T follicular helper cell (primary cell): ENCODE measurements around the gene ACE.

Experiments
- DNase-seq: peaks from one replicate; pipeline ENCODE4 v3.0.0-alpha.2; 2020; ENCODE audit warnings: low read depth

ACE gene

GRCh38 chr17:63474586-63475460 lies 2.0 kb upstream of the ACE start:
- DNase-seq, result no peak

DNA sequence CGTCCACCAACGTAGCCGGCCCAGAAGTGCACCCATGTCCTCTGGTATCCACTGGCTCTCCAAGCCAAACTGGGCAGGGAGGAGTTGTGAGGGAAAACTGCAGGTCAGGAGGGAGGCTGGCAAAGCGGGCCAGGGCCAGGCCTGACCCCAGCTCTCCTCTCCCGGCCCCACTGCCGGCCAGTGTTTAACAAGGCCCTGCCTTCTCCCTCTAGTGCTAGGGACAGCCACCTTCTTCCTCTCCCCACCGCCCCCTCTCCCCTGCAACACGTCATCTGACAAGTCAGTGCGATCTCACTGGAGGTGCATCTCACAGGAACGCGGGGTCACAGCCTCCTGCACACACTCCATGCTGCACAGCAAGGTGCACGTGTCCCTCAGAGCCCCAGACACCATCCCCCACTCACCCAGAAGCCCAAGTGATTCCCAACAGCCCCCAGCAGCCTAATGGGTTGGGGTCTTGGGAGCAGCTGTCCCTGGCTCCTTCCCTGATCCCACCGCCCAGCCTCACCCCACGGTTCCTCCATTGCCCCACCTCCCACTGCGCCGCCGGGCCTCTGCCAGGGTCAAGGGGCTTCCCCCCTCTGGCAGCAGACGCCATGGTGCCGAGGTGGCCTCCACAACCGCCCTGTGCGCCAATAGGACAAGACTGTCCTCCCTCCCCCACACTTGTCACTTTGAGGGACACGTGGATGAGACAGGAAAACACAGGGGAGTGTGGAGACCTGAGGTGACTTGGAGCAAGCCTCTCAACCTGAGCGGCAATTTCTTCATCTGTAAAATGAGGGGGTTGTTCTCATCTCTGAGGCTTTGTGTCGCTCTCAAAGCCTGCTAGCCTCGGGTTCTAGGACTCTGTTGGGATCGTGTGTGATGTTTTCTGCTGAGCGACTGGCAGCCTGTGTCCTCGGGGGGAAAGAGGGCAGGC lies 1.1 kb upstream of the ACE start:
- no peak for DNase-seq

GRCh38 chr17:63476459-63476853 lies 405 bp upstream of the ACE start:
- no peak for DNase-seq

GRCh38 chr17:63477480-63478440 lies 899 bp downstream of the ACE start:
- DNase-seq, result no peak

DNA sequence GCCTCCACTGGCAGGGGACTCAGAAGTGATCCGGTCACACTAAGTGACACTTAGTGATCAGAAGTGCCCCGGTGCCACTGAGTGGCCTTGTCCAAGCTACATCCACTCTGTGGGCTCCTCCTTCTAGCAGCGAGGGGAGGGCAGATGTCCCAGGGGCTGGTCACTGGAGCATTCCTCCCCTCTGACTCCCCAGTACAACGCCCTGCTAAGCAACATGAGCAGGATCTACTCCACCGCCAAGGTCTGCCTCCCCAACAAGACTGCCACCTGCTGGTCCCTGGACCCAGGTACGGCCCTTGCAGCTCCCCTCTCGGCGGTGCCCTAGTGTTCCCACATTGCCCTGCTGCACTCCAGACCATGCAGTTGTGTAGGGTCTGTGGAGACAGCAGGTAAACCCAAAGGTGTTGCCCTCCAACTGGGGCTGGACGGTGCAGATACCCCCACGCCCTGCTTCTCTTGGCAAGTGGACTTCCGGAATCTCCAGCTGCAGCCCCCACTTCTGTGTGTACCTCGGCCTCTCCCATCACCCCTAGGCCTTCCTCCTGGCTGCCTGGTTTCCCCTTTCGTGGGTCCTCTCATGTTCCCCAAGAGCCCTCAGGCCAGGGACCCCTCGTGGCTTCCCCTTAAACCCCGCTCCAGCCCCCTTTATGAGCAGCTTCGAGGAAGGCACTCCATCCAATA lies 2.1 kb downstream of the ACE start:
- DNase-seq, result peak; percentile 73

GRCh38 chr17:63479495-63480184 lies 2.8 kb downstream of the ACE start:
- DNase-seq, result no peak

- no peak for DNase-seq
Measured at GRCh38 chr17:63480192-63480784, 3.4 kb downstream of the ACE start.

DNA sequence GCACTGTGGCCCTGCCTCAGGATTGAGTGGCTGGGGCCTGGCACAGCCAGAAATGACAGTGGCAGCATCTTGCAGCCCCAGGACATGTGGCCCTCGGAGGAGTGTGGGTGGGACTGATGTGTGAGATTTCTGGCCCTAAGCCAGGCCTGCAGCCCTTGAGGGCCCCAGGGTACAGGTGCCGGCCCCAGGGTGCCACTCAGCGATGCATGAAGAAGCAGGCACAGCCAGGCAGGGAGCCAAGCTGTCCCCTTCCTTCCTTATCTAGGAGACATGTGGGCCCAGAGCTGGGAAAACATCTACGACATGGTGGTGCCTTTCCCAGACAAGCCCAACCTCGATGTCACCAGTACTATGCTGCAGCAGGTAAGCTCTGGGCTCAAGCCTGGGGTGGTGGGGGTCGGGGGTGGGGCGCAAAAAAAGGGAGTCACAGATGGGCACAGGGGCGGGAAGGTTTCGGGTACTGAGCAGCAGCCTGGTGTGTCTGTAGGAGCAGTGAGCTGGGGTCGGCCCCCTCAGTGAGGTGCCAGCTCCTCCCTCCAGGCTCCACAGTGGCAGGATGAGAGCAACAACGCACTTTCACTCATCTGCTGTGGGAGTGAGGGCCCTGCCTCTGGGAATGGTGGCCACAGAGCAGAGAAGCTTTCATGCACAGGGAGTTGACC lies 4.1 kb downstream of the ACE start:
- no peak for DNase-seq

GRCh38 chr17:63481488-63481870 lies 4.6 kb downstream of the ACE start:
- DNase-seq, result no peak

GRCh38 chr17:63482509-63482908 lies 5.6 kb downstream of the ACE start:
- no peak for DNase-seq

GRCh38 chr17:63483038-63483437 lies 6.2 kb downstream of the ACE start:
- no peak for DNase-seq

- DNase-seq, result no peak
Measured at GRCh38 chr17:63483655-63484575, 7.1 kb downstream of the ACE start.

- no peak for DNase-seq
Measured at GRCh38 chr17:63486317-63487013, 9.6 kb downstream of the ACE start.

GRCh38 chr17:63487014-63487339 lies 10.1 kb downstream of the ACE start:
- DNase-seq, result no peak

- no peak for DNase-seq
Measured at GRCh38 chr17:63488851-63489250, 12.0 kb downstream of the ACE start.

DNA sequence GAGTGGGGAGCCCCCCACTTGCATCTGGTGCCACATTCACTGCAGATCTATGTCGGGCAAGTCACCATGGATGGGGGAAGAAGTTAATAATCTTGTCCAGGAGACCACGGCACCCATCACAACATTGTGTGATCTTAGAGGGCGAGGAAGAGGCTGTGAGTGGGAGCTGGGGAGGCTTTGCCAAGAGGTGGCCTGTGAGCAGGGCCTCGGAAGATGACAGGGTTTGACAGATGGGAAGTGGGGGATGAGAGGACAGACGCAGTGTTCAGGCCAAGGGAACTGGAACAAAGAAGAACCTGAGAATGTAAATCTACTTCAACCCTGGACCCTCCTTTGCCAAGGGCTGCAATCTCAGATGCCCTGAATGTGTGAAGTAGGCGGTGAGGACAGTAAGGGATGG lies 12.4 kb downstream of the ACE start:
- no peak for DNase-seq

DNA sequence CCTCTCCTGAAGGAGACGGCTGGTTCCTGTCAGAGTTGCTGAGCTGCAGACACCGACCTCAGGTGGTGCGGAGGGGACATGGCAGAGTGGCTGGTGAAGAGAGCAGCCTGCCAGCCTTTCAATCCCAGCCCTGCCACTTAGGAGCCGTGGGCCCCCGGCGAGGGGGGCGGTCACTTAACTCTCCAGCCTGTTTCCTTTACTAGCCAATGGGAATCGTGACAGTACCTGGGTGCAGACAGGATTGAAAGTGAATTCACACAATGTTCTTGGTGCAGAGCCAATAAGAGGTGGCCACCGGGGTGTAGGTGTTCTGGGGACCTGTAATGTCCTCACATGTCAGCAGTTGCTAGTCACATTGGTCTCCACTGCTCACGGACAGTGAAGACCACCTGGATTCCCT lies 13.5 kb downstream of the ACE start:
- DNase-seq, result no peak

DNA sequence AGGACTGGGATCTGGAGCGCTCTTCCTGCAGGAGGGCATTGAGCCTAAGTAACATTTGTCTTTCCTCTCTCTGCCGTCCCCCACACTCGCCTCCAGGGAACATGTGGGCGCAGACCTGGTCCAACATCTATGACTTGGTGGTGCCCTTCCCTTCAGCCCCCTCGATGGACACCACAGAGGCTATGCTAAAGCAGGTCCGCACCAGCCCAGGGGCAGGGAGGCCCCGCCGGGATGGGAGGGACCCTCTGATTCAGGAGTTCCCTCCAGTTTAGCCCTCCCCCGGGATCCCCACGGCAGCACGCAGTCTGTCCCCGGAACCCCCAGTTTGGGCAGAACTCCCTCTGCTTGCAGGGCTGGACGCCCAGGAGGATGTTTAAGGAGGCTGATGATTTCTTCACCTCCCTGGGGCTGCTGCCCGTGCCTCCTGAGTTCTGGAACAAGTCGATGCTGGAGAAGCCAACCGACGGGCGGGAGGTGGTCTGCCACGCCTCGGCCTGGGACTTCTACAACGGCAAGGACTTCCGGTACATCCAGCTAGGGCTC lies 14.1 kb downstream of the ACE start:
- no peak for DNase-seq
